ENCODE data around the gene SH2D2A.

DNA sequence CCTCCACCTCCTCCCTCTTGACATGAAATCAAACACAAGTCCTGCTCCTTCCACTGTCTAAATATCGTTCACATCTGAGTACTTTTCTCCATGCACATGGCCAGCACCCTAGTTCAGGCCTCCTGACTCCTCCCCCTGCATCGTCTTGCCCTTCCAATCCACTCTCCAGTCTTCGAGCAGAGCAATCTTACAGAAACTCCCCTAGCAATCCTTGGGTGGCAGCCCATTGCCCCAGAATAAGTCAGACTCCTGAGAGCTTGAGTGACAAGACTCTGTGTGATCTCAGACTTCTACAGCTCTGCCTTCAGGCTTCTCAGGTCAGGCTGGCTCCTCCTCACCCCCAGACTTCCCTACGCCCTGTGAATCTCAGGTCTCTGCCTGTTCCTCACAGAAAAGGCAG is 5.5 kb downstream of the SH2D2A start:
- no peak for TF ChIP-seq POLR2A (IDR thresholded peaks at IDR 0.05)
- no peak for TF ChIP-seq CTCF (IDR thresholded peaks at IDR 0.05)
- TF ChIP-seq EP300 (IDR thresholded peaks at IDR 0.05): no peak
